ENCODE measurements around the gene PDS5B. TPM values are rescaled to one million over a fixed set of nuclear protein-coding genes. Genes with fewer than 3 reads are reported as not detected.
A peak's percentile ranks its signal among the peaks of the same experiment; 100 is the strongest.

PDS5B gene
- total RNA-seq, 1 experiment from 2014 or later = 95.5 TPM

GRCh38 chr13:32645854-32646253 lies 59.6 kb downstream of the PDS5B start:
- ChIA-PET POLR2A (ENCODE audit: low non-redundant PET) (no interaction called here), CTCF (no interaction called here)
- BruUV-seq (replicated peaks) = no TSS peak
- no peaks in the 10 kb centered on the region for H3K36me3 ChIP-seq (ENCODE audit: insufficient read depth, low read length, poor library complexity, severe bottlenecking)
- H3K4me3 ChIP-seq (ENCODE audit: low read depth, low read length, poor library complexity, severe bottlenecking) = no peak overlapping the region
- DNase-seq (ENCODE audit: low spot score) = no peak
- H3K9me3 ChIP-seq (ENCODE audit: low read depth, low read length, poor library complexity, severe bottlenecking) = no peaks in the 10 kb centered on the region
- intact Hi-C loops (cut with micrococcal nuclease; ENCODE audit: unreplicated experiment) = no loop called here
- no peaks in the 10 kb centered on the region for H3K27me3 ChIP-seq (replicated peaks; ENCODE audit: insufficient read depth, low read depth, low read length, poor library complexity)
- H3K4me1 ChIP-seq (ENCODE audit: insufficient read depth, low read length, poor library complexity, severe bottlenecking) = peaks cover 35% of the 10 kb centered on the region
- no peak overlapping the region for H3K27ac ChIP-seq (ENCODE audit: low read depth, low read length, poor library complexity, severe bottlenecking)
- TF ChIP-seq EZH2 (IDR thresholded peaks at IDR 0.05; ENCODE audit: borderline replicate concordance, low read depth, low read length, poor library complexity, severe bottlenecking) = no peak
- TF ChIP-seq CTCF (conservative IDR thresholded peaks at IDR 0.05; ENCODE audit: low read depth, low read length) = no peak

DNA sequence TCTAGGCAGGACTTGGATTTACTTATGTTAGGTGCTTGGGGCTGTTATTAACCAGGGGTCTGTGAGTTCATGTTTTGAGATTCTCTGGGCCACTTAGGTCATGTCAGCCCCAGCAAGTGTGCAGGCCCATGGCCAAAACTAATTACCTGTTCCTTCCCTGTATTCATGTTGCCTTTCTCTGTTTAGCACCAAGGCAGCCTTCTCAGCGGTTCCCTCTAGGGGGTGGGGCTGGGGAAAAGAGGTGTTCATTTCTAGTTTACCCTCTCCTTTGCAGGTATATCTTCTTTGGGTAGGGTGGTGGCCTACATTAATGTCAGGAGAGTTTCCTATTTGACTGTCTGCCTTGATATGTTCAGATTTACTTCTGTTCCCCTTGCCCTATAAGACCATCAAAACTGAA lies 61.7 kb downstream of the PDS5B start:
- BruUV-seq (replicated peaks) = no TSS peak
- Histone ChIP-seq H3K4me3 (ENCODE audit: low read depth, low read length, poor library complexity, severe bottlenecking) (no peak overlapping the region), H3K27ac (ENCODE audit: low read depth, low read length, poor library complexity, severe bottlenecking) (no peak overlapping the region), H3K9me3 (ENCODE audit: low read depth, low read length, poor library complexity, severe bottlenecking) (no peaks in the 10 kb centered on the region), H3K4me1 (ENCODE audit: insufficient read depth, low read length, poor library complexity, severe bottlenecking) (peaks cover 22% of the 10 kb centered on the region), H3K27me3 (replicated peaks; ENCODE audit: insufficient read depth, low read depth, low read length, poor library complexity) (no peaks in the 10 kb centered on the region), H3K36me3 (ENCODE audit: insufficient read depth, low read length, poor library complexity, severe bottlenecking) (peaks cover 5% of the 10 kb centered on the region)
- DNase-seq (ENCODE audit: low spot score) = no peak
- ChIA-PET POLR2A (ENCODE audit: low non-redundant PET) (no interaction called here), CTCF (no interaction called here)
- intact Hi-C loops (cut with micrococcal nuclease; ENCODE audit: unreplicated experiment) = no loop called here
- TF ChIP-seq CTCF (conservative IDR thresholded peaks at IDR 0.05; ENCODE audit: low read depth, low read length) = no peak
- no peak for TF ChIP-seq EZH2 (IDR thresholded peaks at IDR 0.05; ENCODE audit: borderline replicate concordance, low read depth, low read length, poor library complexity, severe bottlenecking)

- TF ChIP-seq EZH2 (IDR thresholded peaks at IDR 0.05; ENCODE audit: borderline replicate concordance, low read depth, low read length, poor library complexity, severe bottlenecking) = no peak
- TF ChIP-seq CTCF (conservative IDR thresholded peaks at IDR 0.05; ENCODE audit: low read depth, low read length) = peak; percentile 94
Measured at GRCh38 chr13:32650705-32651311, 64.6 kb downstream of the PDS5B start.

More at GRCh38 chr13:32650705-32651311, 64.6 kb downstream of the PDS5B start:
- peaks cover 8% of the 10 kb centered on the region for H3K9me3 ChIP-seq (ENCODE audit: low read depth, low read length, poor library complexity, severe bottlenecking)
- peak; percentile 84 for DNase-seq (ENCODE audit: low spot score)
- H3K4me3 ChIP-seq (ENCODE audit: low read depth, low read length, poor library complexity, severe bottlenecking) = no peak overlapping the region
- no peak overlapping the region for H3K27ac ChIP-seq (ENCODE audit: low read depth, low read length, poor library complexity, severe bottlenecking)
- BruUV-seq (replicated peaks) = no TSS peak
- POLR2A ChIA-PET (ENCODE audit: low non-redundant PET) = no interaction called here
- intact Hi-C loops (cut with micrococcal nuclease; ENCODE audit: unreplicated experiment) = no loop called here
- H3K4me1 ChIP-seq (ENCODE audit: insufficient read depth, low read length, poor library complexity, severe bottlenecking) = peaks cover 11% of the 10 kb centered on the region
- H3K36me3 ChIP-seq (ENCODE audit: insufficient read depth, low read length, poor library complexity, severe bottlenecking) = peaks cover 14% of the 10 kb centered on the region
- no peaks in the 10 kb centered on the region for H3K27me3 ChIP-seq (replicated peaks; ENCODE audit: insufficient read depth, low read depth, low read length, poor library complexity)
- CTCF ChIA-PET = interaction anchor here (0.6 to 1.1 kb wide), 6 partner anchors 9 to 407 kb away, joined by 3 to 4 read pairs (median 3); no protein-coding TSS in a partner anchor
